Measurements from ENCODE around the gene MLLT3.

DNA sequence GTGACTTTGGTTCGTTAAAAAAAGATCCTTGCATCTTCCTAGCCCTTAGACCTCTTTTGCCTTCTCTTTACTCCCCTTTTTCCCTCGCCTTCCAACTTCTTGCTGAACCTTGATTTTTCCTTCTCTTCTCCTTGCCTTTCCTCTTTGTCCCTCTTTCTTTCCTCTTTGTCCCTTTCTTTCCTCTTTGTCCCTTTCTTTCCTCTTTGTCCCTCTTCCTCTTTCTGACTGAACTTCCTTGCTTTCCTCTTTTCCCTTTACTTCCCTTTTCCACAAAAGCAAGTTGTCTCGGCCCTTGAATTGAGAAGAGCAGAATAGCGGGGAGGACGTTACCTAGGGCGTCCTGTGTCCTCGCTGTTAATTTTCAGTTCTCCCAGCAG, 1.4 kb upstream of the MLLT3 start:
- TF ChIP-seq, protein P1, sequence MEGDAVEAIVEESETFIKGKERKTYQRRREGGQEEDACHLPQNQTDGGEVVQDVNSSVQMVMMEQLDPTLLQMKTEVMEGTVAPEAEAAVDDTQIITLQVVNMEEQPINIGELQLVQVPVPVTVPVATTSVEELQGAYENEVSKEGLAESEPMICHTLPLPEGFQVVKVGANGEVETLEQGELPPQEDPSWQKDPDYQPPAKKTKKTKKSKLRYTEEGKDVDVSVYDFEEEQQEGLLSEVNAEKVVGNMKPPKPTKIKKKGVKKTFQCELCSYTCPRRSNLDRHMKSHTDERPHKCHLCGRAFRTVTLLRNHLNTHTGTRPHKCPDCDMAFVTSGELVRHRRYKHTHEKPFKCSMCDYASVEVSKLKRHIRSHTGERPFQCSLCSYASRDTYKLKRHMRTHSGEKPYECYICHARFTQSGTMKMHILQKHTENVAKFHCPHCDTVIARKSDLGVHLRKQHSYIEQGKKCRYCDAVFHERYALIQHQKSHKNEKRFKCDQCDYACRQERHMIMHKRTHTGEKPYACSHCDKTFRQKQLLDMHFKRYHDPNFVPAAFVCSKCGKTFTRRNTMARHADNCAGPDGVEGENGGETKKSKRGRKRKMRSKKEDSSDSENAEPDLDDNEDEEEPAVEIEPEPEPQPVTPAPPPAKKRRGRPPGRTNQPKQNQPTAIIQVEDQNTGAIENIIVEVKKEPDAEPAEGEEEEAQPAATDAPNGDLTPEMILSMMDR (IDR thresholded peaks at IDR 0.05; ENCODE audit: borderline replicate concordance, extremely low read depth, low read length, poor library complexity, severe bottlenecking): no peak
- no peak for TF ChIP-seq EZH2 (IDR thresholded peaks at IDR 0.05; ENCODE audit: borderline replicate concordance, low read depth, low read length, severe bottlenecking)

Measured in DND-41 (cell line).